Renal cortex interstitium (tissue), 11 donors: Measurements from ENCODE around the gene ZP3. TPM values are rescaled to one million over a fixed set of nuclear protein-coding genes. Genes with fewer than 3 reads are reported as not detected.
"Not testable (repeated sequence)": the region's sequence is repeated elsewhere in the genome, so short reads cannot be mapped to it uniquely, and the experiment has no call there.

Experiments used
- DNase-seq, 11 donors: peaks; one replicate each; pipeline ENCODE4 v3.0.0-alpha.2; 2013; ENCODE audit warnings: low read depth in 9 of 11, low spot score in 4 of 11; ENCODE audit errors: extremely low read depth in 1 of 11
- polyA plus RNA-seq, 3 donors: library from polyadenylated mRNA; unstranded; fragments of 120-200 nt; gene quantifications; one replicate each; pipeline ENCODE4 v1.2.1, GENCODE V29; 2013; ENCODE audit not compliant: insufficient read length in 3 of 3

ZP3 gene
- polyA plus RNA-seq, 3 donors: 4.9 to 11.0 (median 8.6) TPM

GRCh38 chr7:76428868-76429805 is 4.4 kb downstream of the ZP3 start:
- DNase-seq: no peak

- no peak for DNase-seq
These were observed 5.5 kb downstream of the ZP3 start for GRCh38 chr7:76430211-76430610.

GRCh38 chr7:76430836-76431235 is 6.1 kb downstream of the ZP3 start:
- DNase-seq: no peak

GRCh38 chr7:76437873-76438272 is 13.1 kb downstream of the ZP3 start:
- DNase-seq: peak in 9 of 11 donors; percentile 30 to 74 (median 59)

GRCh38 chr7:76439120-76439888 is 14.6 kb downstream of the ZP3 start:
- DNase-seq: not testable (repeated sequence)

GRCh38 chr7:76440404-76440803 is 15.7 kb downstream of the ZP3 start:
- not testable (repeated sequence) for DNase-seq

GRCh38 chr7:76441792-76442191 is 17.0 kb downstream of the ZP3 start:
- not testable (repeated sequence) for DNase-seq

- DNase-seq: not testable (repeated sequence)
These were observed 18.1 kb downstream of the ZP3 start for GRCh38 chr7:76442664-76443446.

GRCh38 chr7:76443846-76444245 is 19.1 kb downstream of the ZP3 start:
- DNase-seq: not testable (repeated sequence)

GRCh38 chr7:76445577-76446008 is 20.8 kb downstream of the ZP3 start:
- not testable (repeated sequence) for DNase-seq

- DNase-seq: not testable (repeated sequence)
These were observed 32.3 kb downstream of the ZP3 start for GRCh38 chr7:76457017-76457416.

- not testable (repeated sequence) for DNase-seq
These were observed 33.8 kb downstream of the ZP3 start for GRCh38 chr7:76458504-76458903.

- DNase-seq: not testable (repeated sequence)
These were observed 36.0 kb downstream of the ZP3 start for GRCh38 chr7:76460767-76461166.

- DNase-seq: not testable (repeated sequence)
These were observed 36.8 kb downstream of the ZP3 start, which contains the start of gene DTX2 for GRCh38 chr7:76461464-76462101. Gene DTX2 (plus strand): TSS chr7:76461709. CDS start chr7:76480510, 18,801 bp downstream.

GRCh38 chr7:76462271-76462882 is 37.6 kb downstream of the ZP3 start:
- not testable (repeated sequence) for DNase-seq

GRCh38 chr7:76464959-76465358 is 40.2 kb downstream of the ZP3 start:
- DNase-seq: not testable (repeated sequence)

- DNase-seq: not testable (repeated sequence)
These were observed 41.2 kb downstream of the ZP3 start for GRCh38 chr7:76465950-76466349.
